Uterus (tissue), 2 donors: ENCODE data around the gene SLC16A6.
"Not testable (repeated sequence)": the region's sequence is repeated elsewhere in the genome, so short reads cannot be mapped to it uniquely, and the experiment has no call there.

Experiments used
- CTCF ChIP-seq, 4 experiments: fragments of 200-600 bp in 2 of 4; fragments of 450-650 bp in 2 of 4; sonication (generic) in 2 of 4; IDR thresholded peaks; one replicate each; pipeline ENCODE4 v1.5.1; 2016 to 2019; ENCODE audit warnings: antibody characterized with exemption in 4 of 4, mild to moderate bottlenecking in 2 of 4, moderate library complexity in 1 of 4
- POLR2A ChIP-seq, 2 donors: fragments of 450-650 bp; IDR thresholded peaks; one replicate each; pipeline ENCODE4 v1.6.1; 2016; ENCODE audit warnings: antibody characterized with exemption in 2 of 2, mild to moderate bottlenecking in 1 of 2, moderate library complexity in 1 of 2

GRCh38 chr17:68232741-68233140, 58.2 kb downstream of the SLC16A6 start:
- TF ChIP-seq CTCF, POLR2A (IDR thresholded peaks at IDR 0.05): not testable (repeated sequence)
